ENCODE measurements around the gene SLC66A1. TPM values are rescaled to one million over a fixed set of nuclear protein-coding genes. Genes with fewer than 3 reads are reported as not detected.

Gene SLC66A1
- total RNA-seq, 1 donor from 2014 or later = 22.4 TPM

GRCh38 chr1:19342894-19343616, 30.9 kb downstream of the SLC66A1 start:
- no peak for DNase-seq (ENCODE audit: low read depth)

- no peak for DNase-seq (ENCODE audit: low read depth)
These were observed 31.7 kb downstream of the SLC66A1 start for GRCh38 chr1:19343617-19344350.

- no peak for DNase-seq (ENCODE audit: low read depth)
These were observed 32.3 kb downstream of the SLC66A1 start for GRCh38 chr1:19344372-19344810.

GRCh38 chr1:19344831-19345230, 32.7 kb downstream of the SLC66A1 start:
- no peak for DNase-seq (ENCODE audit: low read depth)

- DNase-seq (ENCODE audit: low read depth) = no peak
These were observed 33.3 kb downstream of the SLC66A1 start for GRCh38 chr1:19345391-19345790.

- no peak for DNase-seq (ENCODE audit: low read depth)
These were observed 33.9 kb downstream of the SLC66A1 start for GRCh38 chr1:19346026-19346425.

- DNase-seq (ENCODE audit: low read depth) = no peak
These were observed 35.5 kb downstream of the SLC66A1 start for GRCh38 chr1:19347533-19348172.

GRCh38 chr1:19348441-19349198, 36.5 kb downstream of the SLC66A1 start:
- no peak for DNase-seq (ENCODE audit: low read depth)

GRCh38 chr1:19349999-19350398, 37.9 kb downstream of the SLC66A1 start:
- DNase-seq (ENCODE audit: low read depth) = no peak

- no peak for DNase-seq (ENCODE audit: low read depth)
These were observed 38.4 kb downstream of the SLC66A1 start for GRCh38 chr1:19350566-19350965.

- DNase-seq (ENCODE audit: low read depth) = no peak
These were observed 39.7 kb downstream of the SLC66A1 start for GRCh38 chr1:19351873-19352272.

GRCh38 chr1:19352839-19353238, 40.7 kb downstream of the SLC66A1 start:
- no peak for DNase-seq (ENCODE audit: low read depth)

- DNase-seq (ENCODE audit: low read depth) = no peak
These were observed 41.5 kb downstream of the SLC66A1 start for GRCh38 chr1:19353596-19353995.

- DNase-seq (ENCODE audit: low read depth) = no peak
These were observed 42.4 kb downstream of the SLC66A1 start for GRCh38 chr1:19354531-19354981.

GRCh38 chr1:19356266-19356665, 44.1 kb downstream of the SLC66A1 start:
- DNase-seq (ENCODE audit: low read depth) = no peak

- DNase-seq (ENCODE audit: low read depth) = no peak
These were observed 45.3 kb downstream of the SLC66A1 start for GRCh38 chr1:19357299-19357986.

GRCh38 chr1:19358710-19359109, 46.6 kb downstream of the SLC66A1 start:
- no peak for DNase-seq (ENCODE audit: low read depth)

GRCh38 chr1:19359357-19359756, 47.2 kb downstream of the SLC66A1 start:
- DNase-seq (ENCODE audit: low read depth) = no peak

GRCh38 chr1:19360016-19360415, 47.9 kb downstream of the SLC66A1 start:
- no peak for DNase-seq (ENCODE audit: low read depth)

GRCh38 chr1:19360432-19360831, 48.3 kb downstream of the SLC66A1 start:
- no peak for DNase-seq (ENCODE audit: low read depth)
